ENCODE results near the gene M6PR.

GRCh38 chr12:8947737-8948136 is 1.7 kb downstream of the M6PR start:
- no peak for TF ChIP-seq YY1 (IDR thresholded peaks at IDR 0.05; ENCODE audit: insufficient read depth, insufficient read length)
- no peak for TF ChIP-seq ZNF274 (IDR thresholded peaks at IDR 0.05; ENCODE audit: low read depth, low read length)

Data from NT2/D1 (cell line).